Osteocyte (in vitro differentiated cells): ENCODE measurements around the gene AOC3. TPM values are rescaled to one million over a fixed set of nuclear protein-coding genes. Genes with fewer than 3 reads are reported as not detected.

Experiments used
- DNase-seq: peaks from one replicate; pipeline ENCODE4 v3.0.0; 2021; ENCODE audit warnings: mixed read lengths; ENCODE audit not compliant: unreplicated experiment; ENCODE audit errors: extremely low spot score
- H3K27ac Mint-ChIP-seq: one replicate; pipeline ENCODE4 v1.8.0; 2021; ENCODE audit warnings: mild to moderate bottlenecking, mixed read lengths; ENCODE audit not compliant: unreplicated experiment
- H3K27me3 Mint-ChIP-seq: one replicate; pipeline ENCODE4 v1.8.0; 2021; ENCODE audit warnings: mixed read lengths; ENCODE audit not compliant: unreplicated experiment
- H3K36me3 Mint-ChIP-seq: one replicate; pipeline ENCODE4 v1.8.0; 2021; ENCODE audit warnings: mixed read lengths; ENCODE audit not compliant: unreplicated experiment
- H3K4me1 Mint-ChIP-seq: one replicate; pipeline ENCODE4 v1.8.0; 2021; ENCODE audit warnings: mixed read lengths; ENCODE audit not compliant: unreplicated experiment
- H3K4me3 Mint-ChIP-seq: one replicate; pipeline ENCODE4 v1.8.0; 2021; ENCODE audit warnings: mild to moderate bottlenecking, moderate library complexity, mixed read lengths; ENCODE audit not compliant: unreplicated experiment
- H3K9me3 Mint-ChIP-seq: one replicate; pipeline ENCODE4 v1.8.0; 2021; ENCODE audit warnings: mixed read lengths; ENCODE audit not compliant: unreplicated experiment
- CTCF ChIP-seq: fragments of 200-600 bp; sonication (generic); IDR thresholded peaks from 2 replicates; pipeline ENCODE4 v1.5.0; 2021; ENCODE audit warnings: antibody characterized with exemption, mild to moderate bottlenecking, moderate library complexity
- long read RNA-seq: library from polyadenylated mRNA; unstranded; transcript quantifications from one replicate; pipeline ENCODE4 v2.0.0, GENCODE V29; 2021
- total RNA-seq: library from RNA; stranded (reverse); gene quantifications from 2 replicates; pipeline ENCODE4 v1.2.1, GENCODE V29; 2021

Gene AOC3
- total RNA-seq: 1.1 and 1.3 TPM in 2 replicates
- long read RNA-seq: 0 reads

GRCh38 chr17:42850954-42851353 is at the start of gene AOC3:
Gene AOC3 (plus strand): TSS chr17:42851199. CDS start chr17:42851344, 145 bp downstream.
- no peaks in the 10 kb centered on the region for H3K4me1 Mint-ChIP-seq
- no peak within 1 kb of the TSS for H3K4me3 Mint-ChIP-seq
- TF ChIP-seq CTCF: no peak
- DNase-seq: no peak
- peaks cover under 1% of the 10 kb centered on the region for H3K36me3 Mint-ChIP-seq
- no peak within 1 kb of the TSS for H3K27ac Mint-ChIP-seq
- no peaks in the 10 kb centered on the region for H3K27me3 Mint-ChIP-seq
- H3K9me3 Mint-ChIP-seq: no peaks in the 10 kb centered on the region

GRCh38 chr17:42803074-42803883 is 47.7 kb upstream of the AOC3 start:
- H3K36me3 Mint-ChIP-seq: peaks cover under 1% of the 10 kb centered on the region
- peaks cover 19% of the 10 kb centered on the region for H3K4me1 Mint-ChIP-seq
- DNase-seq: no peak
- H3K9me3 Mint-ChIP-seq: no peaks in the 10 kb centered on the region
- no peak overlapping the region for H3K4me3 Mint-ChIP-seq
- H3K27ac Mint-ChIP-seq: peak overlapping the region; percentile 54
- peaks cover 20% of the 10 kb centered on the region for H3K27me3 Mint-ChIP-seq
- no peak for TF ChIP-seq CTCF

GRCh38 chr17:42804918-42805367 is 46.1 kb upstream of the AOC3 start:
- no peak for TF ChIP-seq CTCF
- Mint-ChIP-seq H3K4me1 (peaks cover 12% of the 10 kb centered on the region), H3K9me3 (no peaks in the 10 kb centered on the region), H3K4me3 (no peak overlapping the region), H3K27me3 (peaks cover 18% of the 10 kb centered on the region), H3K36me3 (peaks cover 1% of the 10 kb centered on the region), H3K27ac (no peak overlapping the region)
- DNase-seq: no peak

- H3K27me3 Mint-ChIP-seq: peaks cover 10% of the 10 kb centered on the region
- no peak overlapping the region for H3K4me3 Mint-ChIP-seq
- peaks cover 12% of the 10 kb centered on the region for H3K4me1 Mint-ChIP-seq
- no peak for TF ChIP-seq CTCF
- H3K9me3 Mint-ChIP-seq: no peaks in the 10 kb centered on the region
- no peak for DNase-seq
- no peak overlapping the region for H3K27ac Mint-ChIP-seq
- peaks cover 10% of the 10 kb centered on the region for H3K36me3 Mint-ChIP-seq
Observed at GRCh38 chr17:42806249-42806648, 44.8 kb upstream of the AOC3 start.

GRCh38 chr17:42809250-42809649 is 41.7 kb upstream of the AOC3 start:
- H3K4me1 Mint-ChIP-seq: no peaks in the 10 kb centered on the region
- H3K4me3 Mint-ChIP-seq: no peak overlapping the region
- H3K9me3 Mint-ChIP-seq: no peaks in the 10 kb centered on the region
- peaks cover 25% of the 10 kb centered on the region for H3K36me3 Mint-ChIP-seq
- no peak for TF ChIP-seq CTCF
- no peak overlapping the region for H3K27ac Mint-ChIP-seq
- no peak for DNase-seq
- H3K27me3 Mint-ChIP-seq: peaks cover 2% of the 10 kb centered on the region
